HepG2 (cell line): Measurements from ENCODE around the gene GPR137. TPM values are rescaled to one million over a fixed set of nuclear protein-coding genes. Genes with fewer than 3 reads are reported as not detected.

Experiments
- ATAC-seq: fragments of 200-7000 bp; cut with Tn5 transposase; 3 replicates; pipeline ENCODE4 v1.9.1; 2020; ENCODE audit warnings: mild to moderate bottlenecking, moderate library complexity
- BruUV-seq: library from RNA; stranded (reverse); fragments of 400-500 nt; replicated peaks from 2 replicates; lab custom pipeline; 2021; lab: Mats Ljungman, UMichigan
- CTCF ChIA-PET: fragments of 300-600 bp; formaldehyde crosslinking; extraction: SDS; loops from one replicate; lab custom pipeline; 2021; ENCODE audit warnings: low total read pairs, inconsistent platforms, low intra/inter-chr PET ratio; lab: Yijun Ruan, JAX
- POLR2A ChIA-PET: fragments of 350-600 bp; sonication (Branson Sonifier 250); formaldehyde crosslinking; loops from one replicate; lab custom pipeline; 2020; ENCODE audit warnings: antibody characterized with exemption, inconsistent platforms; lab: Yijun Ruan, JAX
- DNase-seq: peaks from one replicate; pipeline ENCODE4 v3.0.0-alpha.2; 2015; ENCODE audit warnings: low spot score
- FAIRE-seq: peaks from 3 replicates; lab custom pipeline; 2011; peaks lifted over from hg19 to GRCh38; lab: Jason Lieb, UNC
- H2AFZ ChIP-seq: one replicate; pipeline ENCODE4 v1.6.1; 2011; ENCODE audit warnings: low read length, inconsistent platforms
- H3K27ac ChIP-seq: fragments of 300-600 bp; 3 replicates; pipeline ENCODE4 v1.8.0; 2011; ENCODE audit warnings: mixed run types, mild to moderate bottlenecking, mixed read lengths, low read length, inconsistent platforms; ENCODE audit not compliant: insufficient read depth; ENCODE audit errors: extremely low read length
- H3K27me3 ChIP-seq, 2 experiments: fragments of 200-600 bp in 1 of 2; 2 replicates in 1 of 2; 3 replicates in 1 of 2; pipeline versions ENCODE4 v1.6.0 to v1.8.0; 2011; ENCODE audit warnings: low read length in 2 of 2, mild to moderate bottlenecking in 2 of 2, moderate library complexity in 2 of 2, inconsistent platforms in 1 of 2; ENCODE audit not compliant: insufficient read depth in 2 of 2, control insufficient read depth in 1 of 2
- H3K36me3 ChIP-seq, 2 experiments: fragments of 200-600 bp in 1 of 2; replicated peaks in 1 of 2; 2 replicates in 1 of 2; 3 replicates in 1 of 2; pipeline versions ENCODE4 v1.5.1 to v1.8.0; 2011; ENCODE audit warnings: low read length in 2 of 2, inconsistent platforms in 1 of 2; ENCODE audit not compliant: insufficient read depth in 2 of 2, control insufficient read depth in 1 of 2
- H3K4me1 ChIP-seq: 2 replicates; pipeline ENCODE4 v1.5.1; 2012; ENCODE audit warnings: low read length, inconsistent platforms; ENCODE audit not compliant: insufficient read depth
- H3K4me2 ChIP-seq: 2 replicates; pipeline ENCODE4 v1.6.0; 2011; ENCODE audit warnings: low read depth, low read length, inconsistent platforms
- H3K4me3 ChIP-seq, 3 experiments: fragments of 200-600 bp in 1 of 3; sonication (generic), shearing (Covaris generic) in 1 of 3; replicated peaks in 1 of 3; 2 replicates each; pipeline ENCODE4 v1.5.1; 2011 to 2016; ENCODE audit warnings: low read length in 3 of 3, inconsistent platforms in 2 of 3, low read depth in 2 of 3, mild to moderate bottlenecking in 2 of 3, control low read depth in 1 of 3, mixed read lengths in 1 of 3; ENCODE audit not compliant: insufficient read depth in 1 of 3
- H3K79me2 ChIP-seq: one replicate; pipeline ENCODE4 v1.6.1; 2011; ENCODE audit warnings: low read length, inconsistent platforms; ENCODE audit not compliant: insufficient read depth
- H3K9ac ChIP-seq: 2 replicates; pipeline ENCODE4 v1.6.0; 2011; ENCODE audit warnings: mild to moderate bottlenecking, low read depth, low read length, inconsistent platforms; ENCODE audit not compliant: insufficient read depth
- H3K9me3 ChIP-seq: 2 replicates; pipeline ENCODE4 v1.5.1; 2012; ENCODE audit warnings: mild to moderate bottlenecking, low read length
- H4K20me1 ChIP-seq: 2 replicates; pipeline ENCODE4 v1.6.0; 2011; ENCODE audit warnings: inconsistent platforms, mild to moderate bottlenecking, low read length, moderate library complexity; ENCODE audit not compliant: insufficient read depth
- CBX2 ChIP-seq, 2 experiments: fragments of 200-600 bp in 1 of 2; sonication (generic); formaldehyde crosslinking in 1 of 2; IDR thresholded peaks; 2 replicates each; pipeline versions ENCODE4 v1.7.0 to v1.8.1; 2018 to 2022; ENCODE audit warnings: low read depth in 2 of 2, low read length in 1 of 2, mild to moderate bottlenecking in 1 of 2, missing genetic modification reagents in 1 of 2
- CENPX ChIP-seq: sonication (generic); formaldehyde crosslinking; IDR thresholded peaks from 2 replicates; pipeline ENCODE4 v1.9.0; 2021; ENCODE audit warnings: mild to moderate bottlenecking, missing genetic modification reagents, moderate library complexity
- DNMT1 ChIP-seq: sonication (generic); formaldehyde crosslinking; IDR thresholded peaks from 2 replicates; pipeline ENCODE4 v1.5.1; 2020; ENCODE audit warnings: mild to moderate bottlenecking, missing genetic modification reagents
- FLYWCH1 ChIP-seq: sonication (generic); formaldehyde crosslinking; IDR thresholded peaks from 2 replicates; pipeline ENCODE4 v1.8.1; 2023; ENCODE audit warnings: mild to moderate bottlenecking, missing genetic modification reagents
- FOXM1 ChIP-seq: sonication (generic); formaldehyde crosslinking; IDR thresholded peaks from 2 replicates; pipeline ENCODE4 v1.5.0; 2020; ENCODE audit warnings: missing genetic modification reagents
- GABPB1 ChIP-seq: IDR thresholded peaks from 2 replicates; pipeline ENCODE4 v1.6.1; 2016; ENCODE audit warnings: mild to moderate bottlenecking, missing genetic modification reagents, moderate library complexity, missing compliant biosample characterization
- HIVEP1 ChIP-seq: sonication (generic); formaldehyde crosslinking; IDR thresholded peaks from 2 replicates; pipeline ENCODE4 v1.4.0; 2020; ENCODE audit warnings: mild to moderate bottlenecking, missing genetic modification reagents
- IRF2 ChIP-seq: IDR thresholded peaks from 2 replicates; pipeline ENCODE4 v1.6.1; 2018; ENCODE audit warnings: missing genetic modification reagents, missing compliant biosample characterization
- KAT2B ChIP-seq: fragments of 150-350 bp; IDR thresholded peaks from 2 replicates; pipeline ENCODE4 v1.6.1; 2014; ENCODE audit warnings: low read depth, low read length, borderline replicate concordance
- MYNN ChIP-seq: sonication (generic); formaldehyde crosslinking; IDR thresholded peaks from 2 replicates; pipeline ENCODE4 v1.4.0; 2020; ENCODE audit warnings: mild to moderate bottlenecking, low read depth, missing genetic modification reagents
- SMARCC2 ChIP-seq: fragments of 450-650 bp; IDR thresholded peaks from 2 replicates; pipeline ENCODE4 v1.6.1; 2017; ENCODE audit warnings: antibody characterized with exemption, mild to moderate bottlenecking
- SP4 ChIP-seq: sonication (generic); formaldehyde crosslinking; IDR thresholded peaks from 2 replicates; pipeline ENCODE4 v1.8.1; 2023; ENCODE audit warnings: mild to moderate bottlenecking, missing genetic modification reagents
- ZNF225 ChIP-seq: sonication (generic); formaldehyde crosslinking; IDR thresholded peaks from 2 replicates; pipeline ENCODE4 v1.4.0; 2020; ENCODE audit warnings: mild to moderate bottlenecking, missing genetic modification reagents
- ZNF253 ChIP-seq: sonication (generic); formaldehyde crosslinking; IDR thresholded peaks from 2 replicates; pipeline ENCODE4 v1.8.0; 2022; ENCODE audit warnings: mild to moderate bottlenecking, missing genetic modification reagents, borderline replicate concordance
- ZNF460 ChIP-seq: sonication (generic); formaldehyde crosslinking; IDR thresholded peaks from 2 replicates; pipeline ENCODE4 v1.5.1; 2020; ENCODE audit warnings: missing genetic modification reagents, mild to moderate bottlenecking, borderline replicate concordance
- ZNF788 ChIP-seq: sonication (generic); formaldehyde crosslinking; IDR thresholded peaks from 2 replicates; pipeline ENCODE4 v1.5.0; 2020; ENCODE audit warnings: mild to moderate bottlenecking, missing genetic modification reagents, borderline replicate concordance
- ZSCAN31 ChIP-seq: sonication (generic); formaldehyde crosslinking; IDR thresholded peaks from 2 replicates; pipeline ENCODE4 v1.5.0; 2020; ENCODE audit warnings: low read depth, mild to moderate bottlenecking, missing genetic modification reagents
- WGBS: methylation state at CpG from one replicate; pipeline ENCODE4 v1.1.6; 2017; ENCODE audit warnings: low lambda C conversion rate; 5-methylcytosine and 5-hydroxymethylcytosine counted together
- in situ Hi-C: cut with HindIII; loops from 2 replicates; pipeline ENCODE4 v1.10.0; 2017; ENCODE audit warnings: low pct_unique_long_range_greater_than_20kb; ENCODE audit not compliant: extremely low pct_ligation_motif_present
- intact Hi-C: fragments of 100-400 bp; cut with micrococcal nuclease; formaldehyde crosslinking; loops from one replicate; pipeline ENCODE4 v1.10.0; 2022; ENCODE audit not compliant: unreplicated experiment
- polyA plus RNA-seq, 8 experiments: library from polyadenylated mRNA; depleted of rRNA in 3 of 8; stranded (reverse) in 7 of 8; unstranded in 1 of 8; fragments of >200 nt; fragmentation: Illumina TruSeq in 4 of 8; extraction: Trizol in 4 of 8; gene quantifications; 2 replicates each; pipeline versions ENCODE4 v1.2.1 to v1.2.3, GENCODE V29; 2011 to 2016; ENCODE audit warnings: low read depth in 4 of 8, missing spikeins in 1 of 8, mixed read lengths in 1 of 8; ENCODE audit not compliant: insufficient read depth in 1 of 8
- total RNA-seq, 5 experiments: library from RNA; depleted of rRNA; stranded (reverse); fragments of >200 nt; fragmentation: Illumina TruSeq; extraction: Trizol; gene quantifications; 2 replicates each; pipeline ENCODE4 v1.2.3, GENCODE V29; 2016; ENCODE audit warnings: low read depth in 1 of 5
- TF ChIP-seq, protein P1 (sequence below): sonication (generic); formaldehyde crosslinking; IDR thresholded peaks from 2 replicates; pipeline ENCODE4 v1.4.0; 2020; ENCODE audit warnings: missing genetic modification reagents
- TF ChIP-seq, protein P2 (sequence below): sonication (generic); formaldehyde crosslinking; IDR thresholded peaks from 2 replicates; pipeline ENCODE4 v1.8.1; 2023; ENCODE audit warnings: mild to moderate bottlenecking, moderate library complexity, missing genetic modification reagents

Gene GPR137
- total and polyA plus RNA-seq, 2 of the 13 experiments (the other 11 are each of a cell fraction or from before 2014, with no cell fraction given), result 8.5 to 13.2 TPM

DNA sequence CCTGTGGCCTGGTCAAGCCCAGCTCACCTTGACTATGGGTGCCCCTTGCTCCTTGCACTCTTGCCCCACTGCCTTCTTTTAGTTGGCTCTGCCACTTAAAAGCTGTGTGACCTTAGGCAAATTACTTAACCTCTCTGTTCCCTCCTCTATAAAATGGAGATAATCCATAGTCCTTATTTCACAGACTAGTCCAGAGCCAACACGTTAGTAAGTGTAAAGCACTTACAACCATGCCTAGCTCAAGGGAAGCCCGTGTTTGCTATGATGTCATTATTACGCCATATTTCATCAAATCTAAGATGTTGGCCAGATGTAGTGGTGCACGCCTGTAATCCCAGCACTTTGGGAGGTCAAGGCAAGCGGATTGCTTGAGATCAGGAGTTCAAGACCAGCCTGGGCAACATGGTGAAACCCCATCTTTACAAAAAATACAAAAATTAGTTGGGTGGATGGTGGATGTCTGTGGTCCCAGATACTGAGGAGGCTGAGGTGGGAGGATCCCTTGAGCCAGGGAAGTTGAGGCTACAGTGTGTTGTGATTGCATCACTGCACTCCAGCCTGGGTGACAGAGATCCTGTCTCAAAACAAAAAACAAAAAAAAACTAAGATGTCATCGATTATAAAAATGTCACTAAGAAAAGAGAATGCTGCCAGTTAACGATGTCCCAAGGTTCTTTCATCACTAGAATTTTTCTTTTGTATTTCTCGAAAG, 52.0 kb downstream of the GPR137 start (continued):
- TF ChIP-seq ZSCAN31, result no peak

DNA sequence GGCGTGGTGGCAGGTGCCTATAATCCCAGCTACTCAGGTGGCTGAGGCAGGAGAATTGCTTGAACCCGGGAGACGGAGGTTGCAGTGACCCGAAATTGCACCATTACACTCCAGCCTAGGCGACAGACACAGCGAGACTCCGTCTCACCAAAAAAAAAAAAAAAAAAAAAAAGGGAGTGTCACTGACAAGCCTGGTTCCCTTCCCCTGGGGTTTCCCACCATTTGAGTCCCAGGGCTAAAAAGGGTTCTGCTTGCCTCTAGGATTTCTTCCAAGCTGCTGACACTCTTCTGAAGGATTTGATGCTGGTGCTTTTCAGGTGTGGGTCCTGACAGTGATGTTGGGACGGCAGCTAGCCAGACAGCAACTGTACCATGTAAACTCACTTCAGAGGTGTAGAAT, 53.1 kb downstream of the GPR137 start:
- Histone ChIP-seq H3K4me1 (peaks cover 31% of the 10 kb centered on the region), H4K20me1 (no peaks in the 10 kb centered on the region), H3K27ac (no peak overlapping the region), H3K36me3 (no peaks in the 10 kb centered on the region), H3K9me3 (no peaks in the 10 kb centered on the region), H2AFZ (no peak overlapping the region), H3K79me2 (no peaks in the 10 kb centered on the region), H3K9ac (no peak overlapping the region), H3K4me3 (no peak overlapping the region), H3K4me2 (no peak overlapping the region), H3K27me3 (peaks cover 5 to 36% of the 10 kb centered on the region in 2 experiments; a peak in 3 of 5 replicates)
- ChIA-PET POLR2A (no interaction called here), CTCF (no interaction called here)
- 41% methylated on average over 8 of the region's 8 CpGs for WGBS
- in situ Hi-C loops, result no loop called here
- ATAC-seq, result no peak
- FAIRE-seq, result no peak
- no peak for TF ChIP-seq ZNF253 (CRISPR knock-in tag)
- TF ChIP-seq HIVEP1 (CRISPR knock-in tag), result no peak
- TF ChIP-seq, protein P1, sequence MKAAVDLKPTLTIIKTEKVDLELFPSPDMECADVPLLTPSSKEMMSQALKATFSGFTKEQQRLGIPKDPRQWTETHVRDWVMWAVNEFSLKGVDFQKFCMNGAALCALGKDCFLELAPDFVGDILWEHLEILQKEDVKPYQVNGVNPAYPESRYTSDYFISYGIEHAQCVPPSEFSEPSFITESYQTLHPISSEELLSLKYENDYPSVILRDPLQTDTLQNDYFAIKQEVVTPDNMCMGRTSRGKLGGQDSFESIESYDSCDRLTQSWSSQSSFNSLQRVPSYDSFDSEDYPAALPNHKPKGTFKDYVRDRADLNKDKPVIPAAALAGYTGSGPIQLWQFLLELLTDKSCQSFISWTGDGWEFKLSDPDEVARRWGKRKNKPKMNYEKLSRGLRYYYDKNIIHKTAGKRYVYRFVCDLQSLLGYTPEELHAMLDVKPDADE (CRISPR knock-in tag), result no peak
- TF ChIP-seq MYNN (CRISPR knock-in tag), result no peak
- TF ChIP-seq FLYWCH1, result no peak
- TF ChIP-seq, protein P2, sequence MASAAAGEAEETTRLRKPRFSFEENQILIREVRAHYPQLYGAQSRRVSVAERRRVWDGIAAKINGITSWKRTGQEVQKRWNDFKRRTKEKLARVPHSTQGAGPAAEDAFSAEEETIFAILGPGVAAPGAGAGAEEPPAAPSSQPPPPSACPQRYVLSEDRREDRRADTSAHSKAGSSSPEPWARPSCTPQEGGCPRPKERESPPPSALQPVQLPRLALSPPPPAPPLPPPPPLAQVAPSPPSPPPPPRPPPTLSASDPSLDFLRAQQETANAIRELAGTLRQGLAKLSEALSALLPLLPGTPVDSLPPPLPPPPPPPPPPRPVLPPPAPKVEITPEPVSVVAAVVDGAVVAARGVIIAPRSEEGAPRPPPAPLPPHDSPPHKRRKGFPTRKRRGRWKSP (CRISPR knock-in tag), result no peak
- no peak for TF ChIP-seq KAT2B
- TF ChIP-seq SMARCC2, result no peak
- no peak for TF ChIP-seq DNMT1 (CRISPR knock-in tag)
- TF ChIP-seq FOXM1, result no peak
- no peak for TF ChIP-seq ZNF788 (CRISPR knock-in tag)
- no peak for TF ChIP-seq ZNF460 (CRISPR knock-in tag)
- TF ChIP-seq SP4, result no peak
- no peak for TF ChIP-seq CENPX (CRISPR knock-in tag)
- no peak for TF ChIP-seq GABPB1 (CRISPR knock-in tag)
- TF ChIP-seq ZNF225 (CRISPR knock-in tag), result no peak
- TF ChIP-seq IRF2 (CRISPR knock-in tag), result no peak
- no peak for TF ChIP-seq CBX2 (IDR thresholded peaks at IDR 0.05; ENCODE audit: low read depth, low read length)
- TF ChIP-seq CBX2 (CRISPR knock-in tag; IDR thresholded peaks at IDR 0.05; ENCODE audit: low read depth), result no peak
- DNase-seq, result no peak
- intact Hi-C loops, result no loop called here
- BruUV-seq, result no TSS peak
